ENCODE results near the gene CCDC187.

Gene CCDC187

GRCh38 chr9:136225748-136226679, 77.9 kb downstream of the CCDC187 start:
- H3K27me3 ChIP-seq (ENCODE audit: insufficient read depth, low read length, poor library complexity): no peaks in the 10 kb centered on the region
- H3K4me1 ChIP-seq (ENCODE audit: insufficient read depth, low read length): no peaks in the 10 kb centered on the region
- peaks cover 55% of the 10 kb centered on the region for H3K36me3 ChIP-seq (ENCODE audit: insufficient read depth, low read length)
- DNase-seq: peak; percentile 58
- TF ChIP-seq EZH2 (IDR thresholded peaks at IDR 0.05; ENCODE audit: borderline replicate concordance, low read depth, low read length, severe bottlenecking): no peak
- peak; percentile 84 for TF ChIP-seq CTCF (IDR thresholded peaks at IDR 0.05; ENCODE audit: borderline replicate concordance, extremely low read depth, low read length, poor library complexity, severe bottlenecking)
- no peaks in the 10 kb centered on the region for H3K9me3 ChIP-seq (ENCODE audit: insufficient read depth, low read length, severe bottlenecking)
- ATAC-seq (ENCODE audit: insufficient read depth, low read depth): peak; percentile 92
- H3K9ac ChIP-seq (ENCODE audit: low read depth, low read length): no peak overlapping the region
- peaks cover 30% of the 10 kb centered on the region; the same call in 1 of the 2 replicates for H3K79me2 ChIP-seq (ENCODE audit: insufficient read depth, low read length)
- peaks cover 53% of the 10 kb centered on the region for H4K20me1 ChIP-seq (ENCODE audit: insufficient read depth, low read length)
- no peak overlapping the region for H3K27ac ChIP-seq (ENCODE audit: low read length)
- no peak overlapping the region for H3K4me2 ChIP-seq (ENCODE audit: insufficient read depth, low read length)
- H3K4me3 ChIP-seq (ENCODE audit: low read depth in 1 of 2, low read length in 2 of 2): no peak overlapping the region
- no peak overlapping the region for H2AFZ ChIP-seq (ENCODE audit: low read depth, low read length)

GRCh38 chr9:136225366-136225747, 78.5 kb downstream of the CCDC187 start:
- no peak overlapping the region for H3K4me3 ChIP-seq (ENCODE audit: low read depth in 1 of 2, low read length in 2 of 2)
- no peak for TF ChIP-seq CTCF (IDR thresholded peaks at IDR 0.05; ENCODE audit: borderline replicate concordance, extremely low read depth, low read length, poor library complexity, severe bottlenecking)
- TF ChIP-seq EZH2 (IDR thresholded peaks at IDR 0.05; ENCODE audit: borderline replicate concordance, low read depth, low read length, severe bottlenecking): no peak

GRCh38 chr9:136223871-136224640, 79.8 kb downstream of the CCDC187 start:
- H3K79me2 ChIP-seq (ENCODE audit: insufficient read depth, low read length): peaks cover 19% of the 10 kb centered on the region; the same call in 1 of the 2 replicates
- no peak overlapping the region for H3K4me3 ChIP-seq (ENCODE audit: low read depth in 1 of 2, low read length in 2 of 2)
- peaks cover 60% of the 10 kb centered on the region for H3K36me3 ChIP-seq (ENCODE audit: insufficient read depth, low read length)
- no peak overlapping the region for H2AFZ ChIP-seq (ENCODE audit: low read depth, low read length)
- no peaks in the 10 kb centered on the region for H3K9me3 ChIP-seq (ENCODE audit: insufficient read depth, low read length, severe bottlenecking)
- DNase-seq (no peak), ATAC-seq (ENCODE audit: insufficient read depth, low read depth) (no peak)
- TF ChIP-seq EZH2 (IDR thresholded peaks at IDR 0.05; ENCODE audit: borderline replicate concordance, low read depth, low read length, severe bottlenecking) (no peak), CTCF (IDR thresholded peaks at IDR 0.05; ENCODE audit: borderline replicate concordance, extremely low read depth, low read length, poor library complexity, severe bottlenecking) (no peak)
- no peaks in the 10 kb centered on the region for H3K27me3 ChIP-seq (ENCODE audit: insufficient read depth, low read length, poor library complexity)
- no peak overlapping the region for H3K4me2 ChIP-seq (ENCODE audit: insufficient read depth, low read length)
- H4K20me1 ChIP-seq (ENCODE audit: insufficient read depth, low read length): peaks cover 45% of the 10 kb centered on the region
- H3K27ac ChIP-seq (ENCODE audit: low read length): no peak overlapping the region
- no peaks in the 10 kb centered on the region for H3K4me1 ChIP-seq (ENCODE audit: insufficient read depth, low read length)
- H3K9ac ChIP-seq (ENCODE audit: low read depth, low read length): no peak overlapping the region

More at GRCh38 chr9:136225366-136225747, 78.5 kb downstream of the CCDC187 start:
- no peak for ATAC-seq (ENCODE audit: insufficient read depth, low read depth)
- DNase-seq: no peak
- Histone ChIP-seq H2AFZ (ENCODE audit: low read depth, low read length) (no peak overlapping the region), H3K36me3 (ENCODE audit: insufficient read depth, low read length) (peaks cover 55% of the 10 kb centered on the region), H3K4me1 (ENCODE audit: insufficient read depth, low read length) (no peaks in the 10 kb centered on the region), H3K9ac (ENCODE audit: low read depth, low read length) (no peak overlapping the region), H3K27ac (ENCODE audit: low read length) (no peak overlapping the region), H4K20me1 (ENCODE audit: insufficient read depth, low read length) (peaks cover 49% of the 10 kb centered on the region), H3K79me2 (ENCODE audit: insufficient read depth, low read length) (peaks cover 27% of the 10 kb centered on the region; the same call in 1 of the 2 replicates), H3K9me3 (ENCODE audit: insufficient read depth, low read length, severe bottlenecking) (no peaks in the 10 kb centered on the region), H3K4me2 (ENCODE audit: insufficient read depth, low read length) (no peak overlapping the region), H3K27me3 (ENCODE audit: insufficient read depth, low read length, poor library complexity) (no peaks in the 10 kb centered on the region)
